ENCODE data around the gene HPDL. TPM values are rescaled to one million over a fixed set of nuclear protein-coding genes. Genes with fewer than 3 reads are reported as not detected.

The HPDL gene
- total and polyA plus RNA-seq, 10 of the 15 experiments (the other 5 are each of a cell fraction or from before 2014, with no cell fraction given), result 1.3 to 75.5 (median 31.8) TPM

DNA sequence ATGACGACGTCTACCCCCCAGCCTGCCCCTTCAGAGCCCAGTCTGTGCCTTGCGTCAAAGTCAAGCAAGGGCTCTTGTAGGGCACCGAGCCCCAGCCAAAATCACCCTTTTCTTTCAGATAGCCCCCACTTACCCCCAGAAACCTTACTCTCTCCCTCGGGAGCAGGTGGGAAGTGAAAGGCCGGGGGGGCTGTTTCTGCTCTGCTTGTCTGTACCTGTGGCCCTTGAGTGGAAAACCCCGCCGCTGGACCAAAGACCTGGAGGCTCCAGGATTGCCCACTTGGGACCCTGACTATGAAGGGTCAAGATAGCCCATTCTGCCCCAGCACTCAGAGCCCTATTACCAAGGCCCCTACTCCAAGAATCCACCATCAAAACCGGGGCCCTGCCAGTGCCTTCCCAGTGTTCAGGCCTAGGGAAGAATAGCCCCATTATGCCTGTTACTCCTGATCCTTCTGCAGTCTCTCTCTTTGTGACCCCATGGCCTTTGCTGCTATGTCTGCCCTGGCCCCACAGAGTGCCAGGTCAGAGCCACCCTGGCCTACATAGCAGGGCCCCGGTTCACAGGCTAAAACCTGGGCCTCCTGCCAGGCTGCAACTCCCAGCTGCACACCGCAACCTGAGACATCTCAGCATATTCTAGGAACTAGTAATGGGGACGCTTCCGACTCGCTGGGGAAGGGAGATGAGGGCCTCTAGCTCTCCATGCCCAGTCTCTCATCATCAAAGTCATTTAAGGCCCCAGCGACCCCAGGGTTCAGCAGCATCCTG, 22.2 kb upstream of the HPDL start (continued):
- TF ChIP-seq, protein P1, sequence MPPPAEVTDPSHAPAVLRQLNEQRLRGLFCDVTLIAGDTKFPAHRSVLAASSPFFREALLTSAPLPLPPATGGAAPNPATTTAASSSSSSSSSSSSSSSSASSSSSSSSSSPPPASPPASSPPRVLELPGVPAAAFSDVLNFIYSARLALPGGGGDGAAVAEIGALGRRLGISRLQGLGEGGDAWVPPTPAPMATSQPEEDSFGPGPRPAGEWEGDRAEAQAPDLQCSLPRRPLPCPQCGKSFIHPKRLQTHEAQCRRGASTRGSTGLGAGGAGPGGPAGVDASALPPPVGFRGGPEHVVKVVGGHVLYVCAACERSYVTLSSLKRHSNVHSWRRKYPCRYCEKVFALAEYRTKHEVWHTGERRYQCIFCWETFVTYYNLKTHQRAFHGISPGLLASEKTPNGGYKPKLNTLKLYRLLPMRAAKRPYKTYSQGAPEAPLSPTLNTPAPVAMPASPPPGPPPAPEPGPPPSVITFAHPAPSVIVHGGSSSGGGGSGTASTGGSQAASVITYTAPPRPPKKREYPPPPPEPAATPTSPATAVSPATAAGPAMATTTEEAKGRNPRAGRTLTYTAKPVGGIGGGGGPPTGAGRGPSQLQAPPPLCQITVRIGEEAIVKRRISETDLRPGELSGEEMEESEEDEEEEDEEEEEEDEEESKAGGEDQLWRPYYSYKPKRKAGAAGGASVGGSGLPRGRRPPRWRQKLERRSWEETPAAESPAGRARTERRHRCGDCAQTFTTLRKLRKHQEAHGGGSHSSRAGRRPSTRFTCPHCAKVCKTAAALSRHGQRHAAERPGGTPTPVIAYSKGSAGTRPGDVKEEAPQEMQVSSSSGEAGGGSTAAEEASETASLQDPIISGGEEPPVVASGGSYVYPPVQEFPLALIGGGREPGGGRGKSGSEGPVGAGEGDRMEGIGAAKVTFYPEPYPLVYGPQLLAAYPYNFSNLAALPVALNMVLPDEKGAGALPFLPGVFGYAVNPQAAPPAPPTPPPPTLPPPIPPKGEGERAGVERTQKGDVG (CRISPR knock-in tag; IDR thresholded peaks at IDR 0.05), result no peak
- TF ChIP-seq ZNF274 (IDR thresholded peaks at IDR 0.05; ENCODE audit: insufficient read depth, insufficient read length) (no peak), ZBED1 (IDR thresholded peaks at IDR 0.05; ENCODE audit: borderline replicate concordance) (no peak), CEBPB (IDR thresholded peaks at IDR 0.05; ENCODE audit: borderline replicate concordance in 1 of 2, low read depth in 2 of 2, low read length in 2 of 2) (no peak), CREB1 (IDR thresholded peaks at IDR 0.05; ENCODE audit: low read depth) (no peak), RAD51 (IDR thresholded peaks at IDR 0.05) (no peak), GABPA (IDR thresholded peaks at IDR 0.05; ENCODE audit: low read depth) (no peak), POLR2AphosphoS2 (IDR thresholded peaks at IDR 0.05; ENCODE audit: low read depth, low read length) (no peak), NBN (IDR thresholded peaks at IDR 0.05) (no peak), POLR2A (IDR thresholded peaks at IDR 0.05; ENCODE audit: low read depth, low read length) (no peak), JUND (IDR thresholded peaks at IDR 0.05; ENCODE audit: low read depth, low read length) (no peak), SMAD1 (IDR thresholded peaks at IDR 0.05; ENCODE audit: low read depth, partially characterized antibody) (no peak), EED (IDR thresholded peaks at IDR 0.05; ENCODE audit: low read depth) (peak; percentile 44; the same call in 1 of the 2 replicates), FOS (IDR thresholded peaks at IDR 0.05; ENCODE audit: borderline replicate concordance, extremely low read depth, insufficient read length) (no peak), FOXK2 (IDR thresholded peaks at IDR 0.05) (no peak), YBX1 (IDR thresholded peaks at IDR 0.05) (no peak)
- TF ChIP-seq, protein P2, sequence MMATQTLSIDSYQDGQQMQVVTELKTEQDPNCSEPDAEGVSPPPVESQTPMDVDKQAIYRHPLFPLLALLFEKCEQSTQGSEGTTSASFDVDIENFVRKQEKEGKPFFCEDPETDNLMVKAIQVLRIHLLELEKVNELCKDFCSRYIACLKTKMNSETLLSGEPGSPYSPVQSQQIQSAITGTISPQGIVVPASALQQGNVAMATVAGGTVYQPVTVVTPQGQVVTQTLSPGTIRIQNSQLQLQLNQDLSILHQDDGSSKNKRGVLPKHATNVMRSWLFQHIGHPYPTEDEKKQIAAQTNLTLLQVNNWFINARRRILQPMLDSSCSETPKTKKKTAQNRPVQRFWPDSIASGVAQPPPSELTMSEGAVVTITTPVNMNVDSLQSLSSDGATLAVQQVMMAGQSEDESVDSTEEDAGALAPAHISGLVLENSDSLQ (IDR thresholded peaks at IDR 0.05), result no peak
- TF ChIP-seq, protein P3, sequence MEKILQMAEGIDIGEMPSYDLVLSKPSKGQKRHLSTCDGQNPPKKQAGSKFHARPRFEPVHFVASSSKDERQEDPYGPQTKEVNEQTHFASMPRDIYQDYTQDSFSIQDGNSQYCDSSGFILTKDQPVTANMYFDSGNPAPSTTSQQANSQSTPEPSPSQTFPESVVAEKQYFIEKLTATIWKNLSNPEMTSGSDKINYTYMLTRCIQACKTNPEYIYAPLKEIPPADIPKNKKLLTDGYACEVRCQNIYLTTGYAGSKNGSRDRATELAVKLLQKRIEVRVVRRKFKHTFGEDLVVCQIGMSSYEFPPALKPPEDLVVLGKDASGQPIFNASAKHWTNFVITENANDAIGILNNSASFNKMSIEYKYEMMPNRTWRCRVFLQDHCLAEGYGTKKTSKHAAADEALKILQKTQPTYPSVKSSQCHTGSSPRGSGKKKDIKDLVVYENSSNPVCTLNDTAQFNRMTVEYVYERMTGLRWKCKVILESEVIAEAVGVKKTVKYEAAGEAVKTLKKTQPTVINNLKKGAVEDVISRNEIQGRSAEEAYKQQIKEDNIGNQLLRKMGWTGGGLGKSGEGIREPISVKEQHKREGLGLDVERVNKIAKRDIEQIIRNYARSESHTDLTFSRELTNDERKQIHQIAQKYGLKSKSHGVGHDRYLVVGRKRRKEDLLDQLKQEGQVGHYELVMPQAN (conservative IDR thresholded peaks at IDR 0.05), result no peak
- TF ChIP-seq, protein P4, sequence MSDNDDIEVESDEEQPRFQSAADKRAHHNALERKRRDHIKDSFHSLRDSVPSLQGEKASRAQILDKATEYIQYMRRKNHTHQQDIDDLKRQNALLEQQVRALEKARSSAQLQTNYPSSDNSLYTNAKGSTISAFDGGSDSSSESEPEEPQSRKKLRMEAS (IDR thresholded peaks at IDR 0.05; ENCODE audit: low read depth, low read length), result no peak
- TF ChIP-seq, protein P5, sequence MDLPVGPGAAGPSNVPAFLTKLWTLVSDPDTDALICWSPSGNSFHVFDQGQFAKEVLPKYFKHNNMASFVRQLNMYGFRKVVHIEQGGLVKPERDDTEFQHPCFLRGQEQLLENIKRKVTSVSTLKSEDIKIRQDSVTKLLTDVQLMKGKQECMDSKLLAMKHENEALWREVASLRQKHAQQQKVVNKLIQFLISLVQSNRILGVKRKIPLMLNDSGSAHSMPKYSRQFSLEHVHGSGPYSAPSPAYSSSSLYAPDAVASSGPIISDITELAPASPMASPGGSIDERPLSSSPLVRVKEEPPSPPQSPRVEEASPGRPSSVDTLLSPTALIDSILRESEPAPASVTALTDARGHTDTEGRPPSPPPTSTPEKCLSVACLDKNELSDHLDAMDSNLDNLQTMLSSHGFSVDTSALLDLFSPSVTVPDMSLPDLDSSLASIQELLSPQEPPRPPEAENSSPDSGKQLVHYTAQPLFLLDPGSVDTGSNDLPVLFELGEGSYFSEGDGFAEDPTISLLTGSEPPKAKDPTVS (IDR thresholded peaks at IDR 0.05; ENCODE audit: low read depth, low read length), result no peak
- TF ChIP-seq, protein P6, sequence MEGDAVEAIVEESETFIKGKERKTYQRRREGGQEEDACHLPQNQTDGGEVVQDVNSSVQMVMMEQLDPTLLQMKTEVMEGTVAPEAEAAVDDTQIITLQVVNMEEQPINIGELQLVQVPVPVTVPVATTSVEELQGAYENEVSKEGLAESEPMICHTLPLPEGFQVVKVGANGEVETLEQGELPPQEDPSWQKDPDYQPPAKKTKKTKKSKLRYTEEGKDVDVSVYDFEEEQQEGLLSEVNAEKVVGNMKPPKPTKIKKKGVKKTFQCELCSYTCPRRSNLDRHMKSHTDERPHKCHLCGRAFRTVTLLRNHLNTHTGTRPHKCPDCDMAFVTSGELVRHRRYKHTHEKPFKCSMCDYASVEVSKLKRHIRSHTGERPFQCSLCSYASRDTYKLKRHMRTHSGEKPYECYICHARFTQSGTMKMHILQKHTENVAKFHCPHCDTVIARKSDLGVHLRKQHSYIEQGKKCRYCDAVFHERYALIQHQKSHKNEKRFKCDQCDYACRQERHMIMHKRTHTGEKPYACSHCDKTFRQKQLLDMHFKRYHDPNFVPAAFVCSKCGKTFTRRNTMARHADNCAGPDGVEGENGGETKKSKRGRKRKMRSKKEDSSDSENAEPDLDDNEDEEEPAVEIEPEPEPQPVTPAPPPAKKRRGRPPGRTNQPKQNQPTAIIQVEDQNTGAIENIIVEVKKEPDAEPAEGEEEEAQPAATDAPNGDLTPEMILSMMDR (IDR thresholded peaks at IDR 0.05 in 2 of 3, conservative IDR thresholded peaks at IDR 0.05 in 1 of 3; ENCODE audit: control insufficient read depth in 2 of 3, extremely low read depth in 1 of 3, insufficient read depth in 1 of 3, low read depth in 3 of 3, low read length in 3 of 3), result no peak
